RWPE1 (cell line): ENCODE results near the gene GABRB3.

Experiments used
- CTCF ChIA-PET: fragments of 350-600 bp; sonication (Branson Sonifier 250); formaldehyde crosslinking; extraction: SDS; loops from one replicate; lab custom pipeline; 2021; lab: Yijun Ruan, JAX
- POLR2A ChIA-PET: fragments of 400-600 bp; formaldehyde crosslinking; extraction: SDS; loops from one replicate; lab custom pipeline; 2020; ENCODE audit warnings: antibody characterized with exemption; ENCODE audit not compliant: low non-redundant PET; lab: Yijun Ruan, JAX
- DNase-seq: peaks from one replicate; pipeline ENCODE4 v3.0.0; 2012; ENCODE audit warnings: low spot score
- H3K27ac ChIP-seq: fragments of 450-650 bp; 2 replicates; pipeline ENCODE4 v1.5.1; 2017
- CTCF ChIP-seq: fragments of 450-650 bp; conservative IDR thresholded peaks from 2 replicates; pipeline ENCODE4 v1.5.1; 2017; ENCODE audit warnings: low read depth, mild to moderate bottlenecking

GABRB3 gene

GRCh38 chr15:26771168-26771567, 1.7 kb downstream of the GABRB3 start:
- H3K27ac ChIP-seq = no peak overlapping the region
- DNase-seq = no peak
- CTCF ChIA-PET = no interaction called here
- no peak for TF ChIP-seq CTCF
- POLR2A ChIA-PET = no interaction called here

GRCh38 chr15:26767169-26767670, 5.6 kb downstream of the GABRB3 start:
- CTCF ChIA-PET = no interaction called here
- no peak for TF ChIP-seq CTCF
- no peak for DNase-seq
- POLR2A ChIA-PET = no interaction called here
- H3K27ac ChIP-seq = no peak overlapping the region

- TF ChIP-seq CTCF = no peak
- CTCF ChIA-PET = no interaction called here
- H3K27ac ChIP-seq = no peak overlapping the region
- no peak for DNase-seq
- POLR2A ChIA-PET = no interaction called here
These were observed 6.6 kb downstream of the GABRB3 start for GRCh38 chr15:26766262-26766661.

GRCh38 chr15:26759986-26760385, 12.9 kb downstream of the GABRB3 start:
- POLR2A ChIA-PET = no interaction called here
- no peak for DNase-seq
- CTCF ChIA-PET = no interaction called here
- no peak overlapping the region for H3K27ac ChIP-seq
- no peak for TF ChIP-seq CTCF

- H3K27ac ChIP-seq = no peak overlapping the region
- CTCF ChIA-PET = no interaction called here
- DNase-seq = no peak
- TF ChIP-seq CTCF = no peak
- POLR2A ChIA-PET = no interaction called here
These were observed 14.8 kb downstream of the GABRB3 start for GRCh38 chr15:26758079-26758478.

GRCh38 chr15:26757141-26757540, 15.7 kb downstream of the GABRB3 start:
- CTCF ChIA-PET = no interaction called here
- no peak for TF ChIP-seq CTCF
- POLR2A ChIA-PET = no interaction called here
- no peak overlapping the region for H3K27ac ChIP-seq
- no peak for DNase-seq

- H3K27ac ChIP-seq = no peak overlapping the region
- DNase-seq = no peak
- ChIA-PET CTCF (no interaction called here), POLR2A (no interaction called here)
- TF ChIP-seq CTCF = no peak
These were observed 28.0 kb downstream of the GABRB3 start for GRCh38 chr15:26744894-26745293.
